ENCODE data around the gene USP40.

Gene USP40

DNA sequence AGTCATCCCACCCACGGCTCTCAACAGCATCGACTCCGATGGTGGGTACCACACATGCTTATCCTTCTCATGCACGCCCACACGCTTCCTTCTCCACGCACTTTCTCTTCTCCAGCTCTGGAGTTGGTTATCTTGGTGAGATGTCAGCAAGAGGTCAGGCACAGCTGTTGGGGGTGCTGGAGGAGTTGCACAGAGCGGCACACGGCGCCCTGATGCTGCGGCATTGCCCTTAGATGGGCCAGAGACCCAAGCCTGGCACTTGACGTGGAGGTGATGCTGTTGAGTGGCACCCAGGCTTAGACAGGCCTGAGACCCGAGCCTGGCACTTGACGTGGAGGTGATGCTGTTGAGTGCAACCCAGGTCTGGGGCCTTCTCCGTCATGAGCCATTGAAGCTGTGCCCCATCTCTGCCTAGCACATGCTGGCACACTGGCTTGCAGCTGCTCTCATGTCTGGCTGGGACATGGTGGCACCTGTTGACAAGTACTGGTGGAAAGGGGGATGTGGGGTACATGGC is 129.1 kb downstream of the USP40 start:
- Histone ChIP-seq H3F3A (ENCODE audit: low read depth) (no peaks in the 10 kb centered on the region), H3K36me3 (ENCODE audit: insufficient read depth, low read length) (peaks cover 78% of the 10 kb centered on the region), H3K79me2 (ENCODE audit: insufficient read depth, low read length) (peaks cover 8% of the 10 kb centered on the region; the same call in 1 of the 2 replicates), H2AFZ (ENCODE audit: low read length) (no peak overlapping the region), H3K4me2 (ENCODE audit: low read depth, low read length, poor library complexity, severe bottlenecking) (no peak overlapping the region), H3K9me3 (ENCODE audit: insufficient read depth, low read depth, low read length) (no peaks in the 10 kb centered on the region), H3K27me3 (ENCODE audit: insufficient read depth, low read length, poor library complexity, severe bottlenecking) (no peaks in the 10 kb centered on the region), H3K4me3 (ENCODE audit: low read length, poor library complexity, severe bottlenecking) (no peak overlapping the region), H4K20me1 (ENCODE audit: insufficient read depth, low read length, poor library complexity, severe bottlenecking) (peaks cover 7% of the 10 kb centered on the region), H3K9ac (ENCODE audit: low read depth, low read length, poor library complexity, severe bottlenecking) (no peak overlapping the region), H3K9me2 (replicated peaks; ENCODE audit: low read depth, low read length) (no peaks in the 10 kb centered on the region), H3K4me1 (ENCODE audit: insufficient read depth, low read length, poor library complexity, severe bottlenecking) (no peaks in the 10 kb centered on the region)
- TF ChIP-seq, protein P1, sequence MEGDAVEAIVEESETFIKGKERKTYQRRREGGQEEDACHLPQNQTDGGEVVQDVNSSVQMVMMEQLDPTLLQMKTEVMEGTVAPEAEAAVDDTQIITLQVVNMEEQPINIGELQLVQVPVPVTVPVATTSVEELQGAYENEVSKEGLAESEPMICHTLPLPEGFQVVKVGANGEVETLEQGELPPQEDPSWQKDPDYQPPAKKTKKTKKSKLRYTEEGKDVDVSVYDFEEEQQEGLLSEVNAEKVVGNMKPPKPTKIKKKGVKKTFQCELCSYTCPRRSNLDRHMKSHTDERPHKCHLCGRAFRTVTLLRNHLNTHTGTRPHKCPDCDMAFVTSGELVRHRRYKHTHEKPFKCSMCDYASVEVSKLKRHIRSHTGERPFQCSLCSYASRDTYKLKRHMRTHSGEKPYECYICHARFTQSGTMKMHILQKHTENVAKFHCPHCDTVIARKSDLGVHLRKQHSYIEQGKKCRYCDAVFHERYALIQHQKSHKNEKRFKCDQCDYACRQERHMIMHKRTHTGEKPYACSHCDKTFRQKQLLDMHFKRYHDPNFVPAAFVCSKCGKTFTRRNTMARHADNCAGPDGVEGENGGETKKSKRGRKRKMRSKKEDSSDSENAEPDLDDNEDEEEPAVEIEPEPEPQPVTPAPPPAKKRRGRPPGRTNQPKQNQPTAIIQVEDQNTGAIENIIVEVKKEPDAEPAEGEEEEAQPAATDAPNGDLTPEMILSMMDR (conservative IDR thresholded peaks at IDR 0.05; ENCODE audit: low read length) = no peak
- TF ChIP-seq EZH2phosphoT487 (IDR thresholded peaks at IDR 0.05; ENCODE audit: borderline replicate concordance) = no peak

DNA sequence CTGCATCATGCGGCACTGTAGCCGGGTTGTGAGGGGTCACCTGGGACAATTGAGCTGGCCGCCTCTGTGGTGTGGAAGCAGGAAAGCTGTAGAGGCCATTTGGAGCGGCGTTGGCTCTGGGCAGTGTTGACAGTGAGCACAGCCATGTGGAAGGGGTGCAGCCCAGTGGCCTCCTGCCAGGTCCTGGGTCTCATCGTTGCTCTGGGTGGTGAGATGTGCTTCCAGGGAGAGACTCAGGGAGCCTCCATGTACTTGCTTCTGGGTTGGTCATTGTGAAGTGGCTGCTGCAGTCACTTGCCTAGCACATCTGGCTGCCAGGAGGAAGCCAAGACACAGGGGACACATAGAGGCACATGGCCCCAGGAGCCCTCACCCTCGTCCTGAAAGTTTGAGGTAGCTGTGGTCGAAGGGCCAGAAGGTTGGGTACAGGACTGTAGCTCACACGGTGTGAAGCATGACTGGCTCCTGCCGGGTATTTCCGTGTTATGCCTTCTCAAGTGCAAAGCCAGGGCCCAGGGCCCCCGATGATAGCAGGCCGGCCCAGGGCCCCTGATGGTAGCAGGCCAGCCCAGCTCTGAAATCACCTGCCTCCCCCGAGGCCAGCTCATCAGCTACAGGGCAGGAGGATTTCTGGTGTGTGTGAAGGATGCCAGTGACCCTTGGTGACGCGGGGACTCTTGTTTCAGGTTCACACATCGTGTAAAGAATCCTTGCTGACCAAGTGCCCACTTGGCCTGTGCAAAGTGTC is 129.7 kb downstream of the USP40 start:
- Histone ChIP-seq H3K36me3 (ENCODE audit: insufficient read depth, low read length) (peaks cover 75% of the 10 kb centered on the region), H4K20me1 (ENCODE audit: insufficient read depth, low read length, poor library complexity, severe bottlenecking) (peaks cover 7% of the 10 kb centered on the region), H3K27me3 (ENCODE audit: insufficient read depth, low read length, poor library complexity, severe bottlenecking) (no peaks in the 10 kb centered on the region)

DNA sequence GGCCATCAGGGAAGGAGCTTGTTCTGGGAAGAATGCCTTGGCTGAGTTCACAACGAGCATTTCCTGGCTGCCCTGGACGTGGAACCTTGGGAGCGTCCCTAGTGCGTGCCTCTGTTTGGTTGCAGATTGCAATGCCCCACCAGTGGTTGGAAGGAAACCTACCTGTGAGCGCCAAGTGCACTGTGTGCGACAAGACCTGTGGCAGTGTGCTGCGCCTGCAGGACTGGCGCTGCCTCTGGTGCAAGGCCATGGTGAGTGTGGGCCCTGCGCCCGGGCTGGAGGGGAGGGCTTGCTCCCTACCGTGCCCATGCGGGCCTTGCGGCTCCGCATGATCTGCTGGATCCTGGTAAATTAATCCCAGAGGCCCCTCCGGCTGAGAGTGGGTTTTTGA is 130.4 kb downstream of the USP40 start:
- no peak overlapping the region for H3K9ac ChIP-seq (ENCODE audit: low read depth, low read length, poor library complexity, severe bottlenecking)
- H3F3A ChIP-seq (ENCODE audit: low read depth) = no peaks in the 10 kb centered on the region
- TF ChIP-seq, protein P1 (conservative IDR thresholded peaks at IDR 0.05; ENCODE audit: low read length) = no peak
- TF ChIP-seq EZH2phosphoT487 (IDR thresholded peaks at IDR 0.05; ENCODE audit: borderline replicate concordance) = no peak
- H3K9me2 ChIP-seq (replicated peaks; ENCODE audit: low read depth, low read length) = no peaks in the 10 kb centered on the region
- H3K9me3 ChIP-seq (ENCODE audit: insufficient read depth, low read depth, low read length) = no peaks in the 10 kb centered on the region
- peaks cover 15% of the 10 kb centered on the region for H3K79me2 ChIP-seq (ENCODE audit: insufficient read depth, low read length)
- no peaks in the 10 kb centered on the region for H3K27me3 ChIP-seq (ENCODE audit: insufficient read depth, low read length, poor library complexity, severe bottlenecking)
- no peak overlapping the region for H3K4me3 ChIP-seq (ENCODE audit: low read length, poor library complexity, severe bottlenecking)
- H4K20me1 ChIP-seq (ENCODE audit: insufficient read depth, low read length, poor library complexity, severe bottlenecking) = peaks cover 7% of the 10 kb centered on the region
- no peaks in the 10 kb centered on the region for H3K4me1 ChIP-seq (ENCODE audit: insufficient read depth, low read length, poor library complexity, severe bottlenecking)
- H3K4me2 ChIP-seq (ENCODE audit: low read depth, low read length, poor library complexity, severe bottlenecking) = no peak overlapping the region
- no peak overlapping the region for H2AFZ ChIP-seq (ENCODE audit: low read length)
- H3K36me3 ChIP-seq (ENCODE audit: insufficient read depth, low read length) = peaks cover 75% of the 10 kb centered on the region

More for the DNA sequence above, 129.7 kb downstream of the USP40 start:
- no peaks in the 10 kb centered on the region for H3K4me1 ChIP-seq (ENCODE audit: insufficient read depth, low read length, poor library complexity, severe bottlenecking)
- H3K9me3 ChIP-seq (ENCODE audit: insufficient read depth, low read depth, low read length) = no peaks in the 10 kb centered on the region
- H3K9ac ChIP-seq (ENCODE audit: low read depth, low read length, poor library complexity, severe bottlenecking) = no peak overlapping the region
- H3K4me2 ChIP-seq (ENCODE audit: low read depth, low read length, poor library complexity, severe bottlenecking) = no peak overlapping the region
- H3K79me2 ChIP-seq (ENCODE audit: insufficient read depth, low read length) = peaks cover 9% of the 10 kb centered on the region; the same call in 1 of the 2 replicates
- H2AFZ ChIP-seq (ENCODE audit: low read length) = no peak overlapping the region
- no peaks in the 10 kb centered on the region for H3K9me2 ChIP-seq (replicated peaks; ENCODE audit: low read depth, low read length)
- H3F3A ChIP-seq (ENCODE audit: low read depth) = no peaks in the 10 kb centered on the region
- TF ChIP-seq EZH2phosphoT487 (IDR thresholded peaks at IDR 0.05; ENCODE audit: borderline replicate concordance) = no peak
- TF ChIP-seq, protein P1 (conservative IDR thresholded peaks at IDR 0.05; ENCODE audit: low read length) = no peak
- no peak overlapping the region for H3K4me3 ChIP-seq (ENCODE audit: low read length, poor library complexity, severe bottlenecking)

Measured in Loucy (cell line).